ENCODE measurements around the gene ANXA3.

GRCh38 chr4:78627966-78628678 lies 76.6 kb downstream of the ANXA3 start:
- no peak for TF ChIP-seq POLR2A (IDR thresholded peaks at IDR 0.05)
- TF ChIP-seq, protein P1, sequence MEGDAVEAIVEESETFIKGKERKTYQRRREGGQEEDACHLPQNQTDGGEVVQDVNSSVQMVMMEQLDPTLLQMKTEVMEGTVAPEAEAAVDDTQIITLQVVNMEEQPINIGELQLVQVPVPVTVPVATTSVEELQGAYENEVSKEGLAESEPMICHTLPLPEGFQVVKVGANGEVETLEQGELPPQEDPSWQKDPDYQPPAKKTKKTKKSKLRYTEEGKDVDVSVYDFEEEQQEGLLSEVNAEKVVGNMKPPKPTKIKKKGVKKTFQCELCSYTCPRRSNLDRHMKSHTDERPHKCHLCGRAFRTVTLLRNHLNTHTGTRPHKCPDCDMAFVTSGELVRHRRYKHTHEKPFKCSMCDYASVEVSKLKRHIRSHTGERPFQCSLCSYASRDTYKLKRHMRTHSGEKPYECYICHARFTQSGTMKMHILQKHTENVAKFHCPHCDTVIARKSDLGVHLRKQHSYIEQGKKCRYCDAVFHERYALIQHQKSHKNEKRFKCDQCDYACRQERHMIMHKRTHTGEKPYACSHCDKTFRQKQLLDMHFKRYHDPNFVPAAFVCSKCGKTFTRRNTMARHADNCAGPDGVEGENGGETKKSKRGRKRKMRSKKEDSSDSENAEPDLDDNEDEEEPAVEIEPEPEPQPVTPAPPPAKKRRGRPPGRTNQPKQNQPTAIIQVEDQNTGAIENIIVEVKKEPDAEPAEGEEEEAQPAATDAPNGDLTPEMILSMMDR (IDR thresholded peaks at IDR 0.05 in 8 of 11, conservative IDR thresholded peaks at IDR 0.05 in 3 of 11), result no peak
